Endothelial cell of hepatic sinusoid (primary cell): Measurements from ENCODE around the gene APLF.

ENCODE experiments used
- in situ Hi-C: cut with HindIII; loops from 2 replicates; pipeline ENCODE4 v1.10.0; 2017; ENCODE audit warnings: low sequenced_read_pairs

APLF gene

GRCh38 chr2:68467077-68467960 lies at the start of gene APLF, which contains the start of gene FBXO48:
Gene APLF (plus strand): TSS chr2:68467585. CDS start chr2:68467732, 147 bp downstream.
Gene FBXO48 (minus strand): TSS chr2:68467294. CDS start chr2:68465145, 2,149 bp downstream.
- in situ Hi-C loops: no loop called here

GRCh38 chr2:68417926-68418325 lies 49.5 kb upstream of the APLF start:
- in situ Hi-C loops: no loop called here

GRCh38 chr2:68418419-68418818 lies 49.0 kb upstream of the APLF start:
- in situ Hi-C loops: no loop called here

- in situ Hi-C loops: no loop called here
These were observed 48.5 kb upstream of the APLF start for GRCh38 chr2:68418855-68419254.

- in situ Hi-C loops: no loop called here
These were observed 47.0 kb upstream of the APLF start for GRCh38 chr2:68420254-68420910.

- in situ Hi-C loops: no loop called here
These were observed 43.3 kb upstream of the APLF start for GRCh38 chr2:68423966-68424650.

GRCh38 chr2:68425503-68425902 lies 41.9 kb upstream of the APLF start:
- in situ Hi-C loops: no loop called here

GRCh38 chr2:68426446-68426845 lies 40.9 kb upstream of the APLF start:
- in situ Hi-C loops: no loop called here

- in situ Hi-C loops: no loop called here
These were observed 40.4 kb upstream of the APLF start for GRCh38 chr2:68426848-68427579.

GRCh38 chr2:68428126-68428525 lies 39.3 kb upstream of the APLF start:
- in situ Hi-C loops: no loop called here

GRCh38 chr2:68428746-68429145 lies 38.6 kb upstream of the APLF start:
- in situ Hi-C loops: no loop called here

- in situ Hi-C loops: no loop called here
These were observed 38.0 kb upstream of the APLF start for GRCh38 chr2:68429311-68429826.

GRCh38 chr2:68431316-68431972 lies 35.9 kb upstream of the APLF start:
- in situ Hi-C loops: loop anchor here (10.0 kb wide), 1 partner anchor 47 kb away; no protein-coding TSS in a partner anchor

GRCh38 chr2:68432696-68433658 lies 34.4 kb upstream of the APLF start:
- in situ Hi-C loops: loop anchor here (10.0 kb wide), 1 partner anchor 48 kb away; no protein-coding TSS in a partner anchor

GRCh38 chr2:68434981-68435380 lies 32.4 kb upstream of the APLF start:
- in situ Hi-C loops: loop anchor here (10.0 kb wide), 1 partner anchor 50 kb away; no protein-coding TSS in a partner anchor

GRCh38 chr2:68435615-68436014 lies 31.8 kb upstream of the APLF start:
- in situ Hi-C loops: loop anchor here (10.0 kb wide), 1 partner anchor 51 kb away; no protein-coding TSS in a partner anchor

- in situ Hi-C loops: loop anchor here (10.0 kb wide), 1 partner anchor 51 kb away; no protein-coding TSS in a partner anchor
These were observed 31.1 kb upstream of the APLF start for GRCh38 chr2:68436270-68436669.
